Neutrophil (primary cell): ENCODE data around the gene STRN4.

ENCODE experiments used
- H3K27ac ChIP-seq: fragments of 200-600 bp; sonication (generic); 2 replicates; pipeline ENCODE4 v1.5.1; 2016; ENCODE audit warnings: mild to moderate bottlenecking, moderate library complexity
- H3K27me3 ChIP-seq: fragments of 200-600 bp; sonication (generic); 2 replicates; pipeline ENCODE4 v1.6.0; 2016; ENCODE audit warnings: mild to moderate bottlenecking
- H3K36me3 ChIP-seq: fragments of 200-600 bp; sonication (generic); 2 replicates; pipeline ENCODE4 v1.5.1; 2017
- H3K4me1 ChIP-seq, 2 experiments: fragments of 200-600 bp in 1 of 2; sonication (generic) in 1 of 2; 1 replicate in 1 of 2; 2 replicates in 1 of 2; pipeline versions ENCODE4 v1.5.1 to v1.6.1; 2013 to 2016; ENCODE audit warnings: low read depth in 1 of 2, low read length in 1 of 2, mild to moderate bottlenecking in 1 of 2, moderate library complexity in 1 of 2; ENCODE audit not compliant: control insufficient read depth in 1 of 2, insufficient read depth in 1 of 2
- H3K4me3 ChIP-seq, 2 experiments: fragments of 200-600 bp in 1 of 2; sonication (generic) in 1 of 2; 1 replicate in 1 of 2; 2 replicates in 1 of 2; pipeline ENCODE4 v1.5.1; 2013 to 2016; ENCODE audit warnings: low read depth in 1 of 2, low read length in 1 of 2, mild to moderate bottlenecking in 1 of 2, moderate library complexity in 1 of 2
- H3K9me3 ChIP-seq: fragments of 200-600 bp; sonication (generic); 2 replicates; pipeline ENCODE4 v1.5.1; 2016
- CTCF ChIP-seq: fragments of 200-600 bp; sonication (generic); IDR thresholded peaks from 2 replicates; pipeline ENCODE4 v1.5.1; 2016; ENCODE audit warnings: antibody characterized with exemption

The STRN4 gene

DNA sequence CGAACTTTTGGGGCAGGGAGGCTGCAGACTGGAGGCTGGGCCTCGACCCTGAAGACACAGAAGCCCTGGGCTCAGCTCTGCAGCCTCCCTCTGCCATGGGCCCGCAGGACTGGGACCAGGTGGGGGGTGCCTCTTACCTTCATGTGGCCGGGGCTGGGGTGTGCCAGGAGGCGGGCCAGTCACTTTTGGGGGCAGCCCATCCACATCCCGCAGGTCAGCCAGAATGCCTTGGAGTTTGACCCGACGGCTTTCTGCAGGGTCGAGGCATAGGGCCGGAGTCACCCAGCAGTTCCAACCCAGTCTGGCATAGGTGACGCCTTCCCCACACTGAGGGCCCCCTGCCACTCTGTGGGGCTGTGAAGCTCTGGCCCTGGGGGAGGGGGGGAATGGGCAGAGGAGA lies 18.5 kb downstream of the STRN4 start:
- Histone ChIP-seq H3K27me3 (no peaks in the 10 kb centered on the region), H3K36me3 (peaks cover 88% of the 10 kb centered on the region), H3K27ac (no peak overlapping the region), H3K9me3 (no peaks in the 10 kb centered on the region), H3K4me3 (no peak overlapping the region), H3K4me1 (peaks cover 38 to 41% of the 10 kb centered on the region in 2 experiments)
- no peak for TF ChIP-seq CTCF

GRCh38 chr19:46726971-46727501 lies 19.2 kb downstream of the STRN4 start:
- Histone ChIP-seq H3K27me3 (no peaks in the 10 kb centered on the region), H3K36me3 (peaks cover 88% of the 10 kb centered on the region), H3K27ac (no peak overlapping the region), H3K4me1 (peaks cover 36 to 37% of the 10 kb centered on the region in 2 experiments), H3K4me3 (no peak overlapping the region), H3K9me3 (no peaks in the 10 kb centered on the region)
- TF ChIP-seq CTCF, result no peak

GRCh38 chr19:46726551-46726950 lies 19.7 kb downstream of the STRN4 start:
- H3K27me3 ChIP-seq, result no peaks in the 10 kb centered on the region
- no peak overlapping the region for H3K4me3 ChIP-seq
- H3K4me1 ChIP-seq, result peaks cover 31 to 32% of the 10 kb centered on the region in 2 experiments
- peaks cover 91% of the 10 kb centered on the region for H3K36me3 ChIP-seq
- H3K9me3 ChIP-seq, result no peaks in the 10 kb centered on the region
- no peak for TF ChIP-seq CTCF
- H3K27ac ChIP-seq, result no peak overlapping the region

- no peak for TF ChIP-seq CTCF
- H3K9me3 ChIP-seq, result no peaks in the 10 kb centered on the region
- no peak overlapping the region for H3K4me3 ChIP-seq
- no peak overlapping the region for H3K27ac ChIP-seq
- H3K4me1 ChIP-seq, result peaks cover 25 to 26% of the 10 kb centered on the region in 2 experiments
- H3K27me3 ChIP-seq, result no peaks in the 10 kb centered on the region
- peaks cover 98% of the 10 kb centered on the region for H3K36me3 ChIP-seq
Measured at GRCh38 chr19:46725859-46726393, 20.3 kb downstream of the STRN4 start.

GRCh38 chr19:46725036-46725820 lies 21.0 kb downstream of the STRN4 start:
- Histone ChIP-seq H3K36me3 (peaks cover 100% of the 10 kb centered on the region), H3K9me3 (no peaks in the 10 kb centered on the region), H3K4me1 (peaks cover 18 to 19% of the 10 kb centered on the region in 2 experiments), H3K27me3 (no peaks in the 10 kb centered on the region), H3K27ac (no peak overlapping the region), H3K4me3 (no peak overlapping the region)
- no peak for TF ChIP-seq CTCF
